ENCODE measurements around the gene USF3. TPM values are rescaled to one million over a fixed set of nuclear protein-coding genes. Genes with fewer than 3 reads are reported as not detected.

The USF3 gene
- total and polyA plus RNA-seq, 4 donors: 5.2 to 21.3 (median 9.8) TPM

DNA sequence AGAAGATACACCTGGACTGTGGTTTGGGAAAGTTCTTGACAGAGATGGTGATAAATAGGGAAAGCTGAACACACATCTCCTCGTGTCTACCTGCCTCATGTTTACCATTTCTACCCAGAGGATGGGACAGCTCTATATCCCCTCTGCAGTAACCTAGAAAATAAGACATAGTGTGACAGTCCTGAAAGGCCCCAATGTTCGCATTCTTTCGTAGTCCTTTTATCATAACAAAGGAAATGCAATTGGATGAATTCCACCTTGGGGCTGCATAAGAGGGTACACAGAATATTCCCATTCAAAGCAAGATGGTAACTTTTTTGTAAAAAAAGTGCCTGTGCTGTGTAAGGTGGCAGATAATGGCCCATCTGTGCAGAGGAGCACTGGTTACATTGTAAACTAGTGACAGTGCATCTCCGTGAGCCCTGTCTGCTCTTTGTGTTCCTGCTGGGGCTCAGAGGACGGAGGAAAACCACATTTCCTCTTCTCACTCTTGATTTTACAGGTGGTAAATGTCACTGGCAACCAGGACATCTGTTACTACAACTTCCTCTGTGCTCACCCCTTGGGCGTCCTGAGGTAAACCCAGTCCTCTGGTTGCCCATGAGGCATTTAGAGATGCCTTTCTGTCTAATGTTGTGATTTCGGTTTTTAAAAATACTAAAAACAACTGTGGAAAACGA lies 89.8 kb downstream of the USF3 start:
- no peaks in the 10 kb centered on the region for H3K27me3 ChIP-seq (ENCODE audit: control insufficient read depth in 3 of 3, insufficient read depth in 3 of 3, low read length in 2 of 3)
- H3K27ac ChIP-seq (ENCODE audit: low read depth in 1 of 2, low read length in 1 of 2): no peak overlapping the region
- no peak overlapping the region for H3K9ac ChIP-seq (ENCODE audit: insufficient read depth in 1 of 2, low read length in 2 of 2)
- peaks cover 0 to 1% (median 0%) of the 10 kb centered on the region in 4 donors for H3K36me3 ChIP-seq (ENCODE audit: control insufficient read depth in 4 of 4, insufficient read depth in 4 of 4, low read length in 4 of 4)
- peaks cover 0 to 7% (median 0%) of the 10 kb centered on the region in 5 donors for H3K4me1 ChIP-seq (ENCODE audit: control insufficient read depth in 5 of 5, insufficient read depth in 5 of 5, low read length in 5 of 5)
- 17 to 39% methylated on average over 8 of the region's 8 CpGs for WGBS, 2 donors
- no peak for ATAC-seq (ENCODE audit: insufficient read depth, low FRiP score)
- TF ChIP-seq, protein P1, sequence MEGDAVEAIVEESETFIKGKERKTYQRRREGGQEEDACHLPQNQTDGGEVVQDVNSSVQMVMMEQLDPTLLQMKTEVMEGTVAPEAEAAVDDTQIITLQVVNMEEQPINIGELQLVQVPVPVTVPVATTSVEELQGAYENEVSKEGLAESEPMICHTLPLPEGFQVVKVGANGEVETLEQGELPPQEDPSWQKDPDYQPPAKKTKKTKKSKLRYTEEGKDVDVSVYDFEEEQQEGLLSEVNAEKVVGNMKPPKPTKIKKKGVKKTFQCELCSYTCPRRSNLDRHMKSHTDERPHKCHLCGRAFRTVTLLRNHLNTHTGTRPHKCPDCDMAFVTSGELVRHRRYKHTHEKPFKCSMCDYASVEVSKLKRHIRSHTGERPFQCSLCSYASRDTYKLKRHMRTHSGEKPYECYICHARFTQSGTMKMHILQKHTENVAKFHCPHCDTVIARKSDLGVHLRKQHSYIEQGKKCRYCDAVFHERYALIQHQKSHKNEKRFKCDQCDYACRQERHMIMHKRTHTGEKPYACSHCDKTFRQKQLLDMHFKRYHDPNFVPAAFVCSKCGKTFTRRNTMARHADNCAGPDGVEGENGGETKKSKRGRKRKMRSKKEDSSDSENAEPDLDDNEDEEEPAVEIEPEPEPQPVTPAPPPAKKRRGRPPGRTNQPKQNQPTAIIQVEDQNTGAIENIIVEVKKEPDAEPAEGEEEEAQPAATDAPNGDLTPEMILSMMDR (IDR thresholded peaks at IDR 0.05; ENCODE audit: control extremely low read depth, extremely low read depth): no peak
- no peaks in the 10 kb centered on the region for H3K9me3 ChIP-seq (ENCODE audit: control insufficient read depth in 4 of 4, insufficient read depth in 3 of 4, low read length in 3 of 4)
- H3K4me3 ChIP-seq: no peak overlapping the region
- peak in 1 of 3 donors; percentile 20 for DNase-seq

DNA sequence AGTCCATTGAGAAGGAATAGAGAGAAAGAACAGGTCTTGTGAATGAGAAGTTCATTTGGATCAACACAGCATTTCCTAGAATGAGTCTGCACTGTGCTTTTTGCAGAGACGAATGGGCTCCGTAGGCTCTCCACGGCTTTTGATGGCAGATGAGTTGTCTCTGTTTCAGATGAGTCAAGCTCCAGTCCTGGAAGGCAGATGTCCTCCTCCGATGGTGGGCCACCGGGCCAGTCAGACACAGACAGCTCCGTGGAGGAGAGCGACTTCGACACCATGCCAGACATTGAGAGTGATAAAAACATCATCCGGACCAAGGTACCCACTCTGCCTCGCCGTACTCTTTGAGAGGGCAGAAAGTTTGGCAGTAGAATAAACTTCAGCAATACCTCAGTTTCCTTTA lies 93.6 kb downstream of the USF3 start:
- Histone ChIP-seq H3K27ac (ENCODE audit: low read depth in 1 of 2, low read length in 1 of 2) (no peak overlapping the region), H3K36me3 (ENCODE audit: control insufficient read depth in 4 of 4, insufficient read depth in 4 of 4, low read length in 4 of 4) (no peaks in the 10 kb centered on the region), H3K4me1 (ENCODE audit: control insufficient read depth in 5 of 5, insufficient read depth in 5 of 5, low read length in 5 of 5) (peaks cover 0 to 7% (median 0%) of the 10 kb centered on the region in 5 donors), H3K9me3 (ENCODE audit: control insufficient read depth in 4 of 4, insufficient read depth in 3 of 4, low read length in 3 of 4) (no peaks in the 10 kb centered on the region), H3K4me3 (no peak overlapping the region), H3K27me3 (ENCODE audit: control insufficient read depth in 3 of 3, insufficient read depth in 3 of 3, low read length in 2 of 3) (no peaks in the 10 kb centered on the region), H3K9ac (ENCODE audit: insufficient read depth in 1 of 2, low read length in 2 of 2) (no peak overlapping the region)
- WGBS, 2 donors: 96 to 97% methylated on average over 11 of the region's 11 CpGs
- ATAC-seq (ENCODE audit: insufficient read depth, low FRiP score): no peak
- TF ChIP-seq, protein P1 (IDR thresholded peaks at IDR 0.05; ENCODE audit: control extremely low read depth, extremely low read depth): no peak
- no peak for DNase-seq

GRCh38 chr3:113602256-113602655 lies 94.2 kb downstream of the USF3 start:
- DNase-seq (no peak), ATAC-seq (ENCODE audit: insufficient read depth, low FRiP score) (no peak)
- H3K36me3 ChIP-seq (ENCODE audit: control insufficient read depth in 4 of 4, insufficient read depth in 4 of 4, low read length in 4 of 4): no peaks in the 10 kb centered on the region
- peaks cover 0 to 7% (median 0%) of the 10 kb centered on the region in 5 donors for H3K4me1 ChIP-seq (ENCODE audit: control insufficient read depth in 5 of 5, insufficient read depth in 5 of 5, low read length in 5 of 5)
- no peak overlapping the region for H3K9ac ChIP-seq (ENCODE audit: insufficient read depth in 1 of 2, low read length in 2 of 2)
- H3K27me3 ChIP-seq (ENCODE audit: control insufficient read depth in 3 of 3, insufficient read depth in 3 of 3, low read length in 2 of 3): no peaks in the 10 kb centered on the region
- H3K27ac ChIP-seq (ENCODE audit: low read depth in 1 of 2, low read length in 1 of 2): no peak overlapping the region
- WGBS, 2 donors: 95 to 99% methylated on average over 2 of the region's 2 CpGs
- no peaks in the 10 kb centered on the region for H3K9me3 ChIP-seq (ENCODE audit: control insufficient read depth in 4 of 4, insufficient read depth in 3 of 4, low read length in 3 of 4)
- TF ChIP-seq, protein P1 (IDR thresholded peaks at IDR 0.05; ENCODE audit: control extremely low read depth, extremely low read depth): no peak
- no peak overlapping the region for H3K4me3 ChIP-seq

GRCh38 chr3:113601240-113601639 lies 95.2 kb downstream of the USF3 start:
- DNase-seq (no peak), ATAC-seq (ENCODE audit: insufficient read depth, low FRiP score) (no peak)
- Histone ChIP-seq H3K27me3 (ENCODE audit: control insufficient read depth in 3 of 3, insufficient read depth in 3 of 3, low read length in 2 of 3) (no peaks in the 10 kb centered on the region), H3K27ac (ENCODE audit: low read depth in 1 of 2, low read length in 1 of 2) (no peak overlapping the region), H3K9ac (ENCODE audit: insufficient read depth in 1 of 2, low read length in 2 of 2) (no peak overlapping the region), H3K4me3 (no peak overlapping the region), H3K36me3 (ENCODE audit: control insufficient read depth in 4 of 4, insufficient read depth in 4 of 4, low read length in 4 of 4) (no peaks in the 10 kb centered on the region), H3K4me1 (ENCODE audit: control insufficient read depth in 5 of 5, insufficient read depth in 5 of 5, low read length in 5 of 5) (no peaks in the 10 kb centered on the region), H3K9me3 (ENCODE audit: control insufficient read depth in 4 of 4, insufficient read depth in 3 of 4, low read length in 3 of 4) (no peaks in the 10 kb centered on the region)
- WGBS, 2 donors: 95 to 97% methylated on average over 2 of the region's 2 CpGs
- TF ChIP-seq, protein P1 (IDR thresholded peaks at IDR 0.05; ENCODE audit: control extremely low read depth, extremely low read depth): no peak
